SH-SY5Y (cell line): Measurements from ENCODE around the gene CD226.

Source experiments
- GATA2 ChIP-seq: IDR thresholded peaks from 2 replicates; pipeline ENCODE4 v1.6.1; 2011; ENCODE audit warnings: mild to moderate bottlenecking, low read depth, low read length
- GATA3 ChIP-seq: IDR thresholded peaks from 2 replicates; pipeline ENCODE4 v1.6.1; 2011; ENCODE audit warnings: low read depth, mild to moderate bottlenecking, low read length, moderate library complexity

GRCh38 chr18:69954719-69955480 is 7.2 kb upstream of the CD226 start:
- no peak for TF ChIP-seq GATA2
- no peak for TF ChIP-seq GATA3
